GM12878 (cell line): ENCODE data around the gene SGSH. TPM values are rescaled to one million over a fixed set of nuclear protein-coding genes. Genes with fewer than 3 reads are reported as not detected.

ENCODE experiments used
- ASH2L ChIP-seq: fragments of 300-600, 200-600 bp; sonication (generic); IDR thresholded peaks from 2 replicates; pipeline ENCODE4 v1.6.1; 2017; ENCODE audit warnings: low read depth, mild to moderate bottlenecking, borderline replicate concordance
- CBX5 ChIP-seq: sonication (generic); IDR thresholded peaks from 2 replicates; pipeline ENCODE4 v1.6.1; 2016; ENCODE audit warnings: low read depth, moderate library complexity, mild to moderate bottlenecking, inconsistent platforms
- EP300 ChIP-seq, 2 experiments: fragments of 150-350 bp in 1 of 2; IDR thresholded peaks; 2 replicates each; pipeline ENCODE4 v1.6.1; 2011 to 2012; ENCODE audit warnings: low read depth in 2 of 2, low read length in 2 of 2, borderline replicate concordance in 1 of 2, improper control_type of control experiment in 1 of 2, inconsistent platforms in 1 of 2; ENCODE audit not compliant: control insufficient read depth in 1 of 2
- NBN ChIP-seq: fragments of 450-650 bp; IDR thresholded peaks from 2 replicates; pipeline ENCODE4 v1.6.1; 2016
- NFXL1 ChIP-seq: fragments of 450-650 bp; IDR thresholded peaks from 2 replicates; pipeline ENCODE4 v1.6.1; 2017; ENCODE audit warnings: antibody characterized with exemption, mild to moderate bottlenecking, borderline replicate concordance
- NRF1 ChIP-seq: conservative IDR thresholded peaks from 2 replicates; pipeline ENCODE4 v1.6.1; 2011; ENCODE audit warnings: mild to moderate bottlenecking, low read depth, low read length, improper control_type of control experiment
- SMAD1 ChIP-seq: fragments of 450-650 bp; IDR thresholded peaks from 2 replicates; pipeline ENCODE4 v1.6.1; 2018; ENCODE audit warnings: mild to moderate bottlenecking, low read depth; ENCODE audit not compliant: partially characterized antibody
- SMAD5 ChIP-seq: IDR thresholded peaks from 2 replicates; pipeline ENCODE4 v1.6.1; 2016; ENCODE audit warnings: antibody characterized with exemption, low read depth
- TCF7 ChIP-seq: IDR thresholded peaks from 2 replicates; pipeline ENCODE4 v1.6.1; 2014; ENCODE audit warnings: antibody characterized with exemption, borderline replicate concordance
- YY1 ChIP-seq: IDR thresholded peaks from 2 replicates; pipeline ENCODE4 v1.6.1; 2011; ENCODE audit warnings: low read depth, mild to moderate bottlenecking, low read length
- ZNF207 ChIP-seq: fragments of 450-650 bp; IDR thresholded peaks from 2 replicates; pipeline ENCODE4 v1.6.1; 2014; ENCODE audit warnings: antibody characterized with exemption, mild to moderate bottlenecking, borderline replicate concordance
- polyA plus RNA-seq, 11 experiments: library from polyadenylated mRNA; depleted of rRNA in 4 of 11; unstranded in 6 of 11; stranded (reverse) in 5 of 11; fragments of >200 nt; fragmentation: Nextera tagmentation in 4 of 11; fragmentation: Illumina TruSeq in 1 of 11; extraction: Ambion mirVana in 4 of 11; extraction: Trizol in 1 of 11; gene quantifications; 1 replicate in 1 of 11; 2 replicates in 10 of 11; pipeline versions ENCODE4 v1.2.1 to v1.2.3, GENCODE V29; 2011 to 2016; ENCODE audit warnings: inconsistent platforms in 2 of 11, missing spikeins in 2 of 11, low read depth in 1 of 11
- total RNA-seq, 4 experiments: library from RNA; depleted of rRNA in 3 of 4; stranded (reverse); fragments of >200 nt in 3 of 4; fragmentation: Illumina TruSeq in 1 of 4; extraction: Trizol in 1 of 4; gene quantifications; 2 replicates each; pipeline versions ENCODE4 v1.2.1 to v1.2.3, GENCODE V29; 2013 to 2021
- TF ChIP-seq, protein P1 (sequence below): fragments of 450-650 bp; IDR thresholded peaks from 2 replicates; pipeline ENCODE4 v1.6.1; 2018; ENCODE audit warnings: borderline replicate concordance, mild to moderate bottlenecking; ENCODE audit not compliant: partially characterized antibody
- TF ChIP-seq, protein P2 (sequence below): IDR thresholded peaks from 2 replicates; pipeline ENCODE4 v1.6.1; 2012; ENCODE audit warnings: mild to moderate bottlenecking, low read depth, low read length
- TF ChIP-seq, protein P3 (sequence below): IDR thresholded peaks from 2 replicates; pipeline ENCODE4 v1.6.1; 2011; ENCODE audit warnings: borderline replicate concordance, low read depth, mild to moderate bottlenecking, moderate library complexity, mixed read lengths, low read length; ENCODE audit not compliant: insufficient read depth; ENCODE audit errors: extremely low read length
- TF ChIP-seq, protein P4 (sequence below): IDR thresholded peaks from 2 replicates; pipeline ENCODE4 v1.6.1; 2011; ENCODE audit warnings: borderline replicate concordance, low read depth, mild to moderate bottlenecking, moderate library complexity, low read length; ENCODE audit not compliant: insufficient read depth, poor library complexity, severe bottlenecking
- TF ChIP-seq, protein P5 (sequence below): fragments of 450-650 bp; IDR thresholded peaks from 2 replicates; pipeline ENCODE4 v1.6.1; 2016; ENCODE audit warnings: mild to moderate bottlenecking

SGSH gene
- total and polyA plus RNA-seq, 10 of the 15 experiments (the other 5 are each of a cell fraction or from before 2014, with no cell fraction given), result 0.13 to 17.2 (median 6.0) TPM

DNA sequence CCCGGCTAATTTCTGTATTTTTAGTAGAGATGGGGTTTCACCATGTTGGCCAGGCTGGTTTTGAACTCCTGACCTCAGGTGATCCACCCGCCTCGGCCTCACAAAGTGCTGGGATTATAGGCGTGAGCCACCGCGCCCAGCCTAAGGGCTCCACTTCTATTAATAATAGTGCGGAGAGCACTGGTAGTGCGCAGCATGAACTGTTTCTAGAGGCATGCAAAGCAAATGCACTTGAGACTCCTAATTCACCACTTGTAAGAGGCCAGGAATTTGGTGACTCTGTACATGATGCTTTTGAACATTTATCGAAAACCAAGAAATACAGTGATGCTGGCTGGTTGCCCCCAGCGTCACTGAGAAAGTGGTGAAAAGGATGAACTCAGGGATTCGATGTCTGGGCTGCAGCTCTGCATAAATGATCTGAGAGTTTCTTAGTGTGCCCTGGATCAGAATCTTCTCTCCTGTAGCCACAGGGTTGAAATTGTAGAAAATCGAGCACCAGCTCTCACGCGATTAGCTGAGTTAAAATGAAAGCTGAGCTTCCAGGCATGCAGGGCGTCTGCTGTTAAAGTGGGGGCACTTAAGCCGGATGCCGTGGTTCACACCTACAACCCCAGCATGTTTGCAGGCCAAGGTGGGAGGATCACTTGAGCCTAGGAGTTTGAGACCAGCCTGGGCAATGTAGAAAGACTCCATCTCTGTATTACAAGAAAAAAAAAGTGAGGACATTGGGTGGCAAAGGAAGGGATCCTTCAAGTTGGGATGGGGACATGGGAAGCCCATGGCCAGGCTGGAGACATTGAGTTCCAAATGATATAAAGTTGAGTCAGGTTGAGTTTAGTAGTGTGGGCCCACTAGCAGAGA is 45.3 kb upstream of the SGSH start (continued):
- TF ChIP-seq, protein P1, sequence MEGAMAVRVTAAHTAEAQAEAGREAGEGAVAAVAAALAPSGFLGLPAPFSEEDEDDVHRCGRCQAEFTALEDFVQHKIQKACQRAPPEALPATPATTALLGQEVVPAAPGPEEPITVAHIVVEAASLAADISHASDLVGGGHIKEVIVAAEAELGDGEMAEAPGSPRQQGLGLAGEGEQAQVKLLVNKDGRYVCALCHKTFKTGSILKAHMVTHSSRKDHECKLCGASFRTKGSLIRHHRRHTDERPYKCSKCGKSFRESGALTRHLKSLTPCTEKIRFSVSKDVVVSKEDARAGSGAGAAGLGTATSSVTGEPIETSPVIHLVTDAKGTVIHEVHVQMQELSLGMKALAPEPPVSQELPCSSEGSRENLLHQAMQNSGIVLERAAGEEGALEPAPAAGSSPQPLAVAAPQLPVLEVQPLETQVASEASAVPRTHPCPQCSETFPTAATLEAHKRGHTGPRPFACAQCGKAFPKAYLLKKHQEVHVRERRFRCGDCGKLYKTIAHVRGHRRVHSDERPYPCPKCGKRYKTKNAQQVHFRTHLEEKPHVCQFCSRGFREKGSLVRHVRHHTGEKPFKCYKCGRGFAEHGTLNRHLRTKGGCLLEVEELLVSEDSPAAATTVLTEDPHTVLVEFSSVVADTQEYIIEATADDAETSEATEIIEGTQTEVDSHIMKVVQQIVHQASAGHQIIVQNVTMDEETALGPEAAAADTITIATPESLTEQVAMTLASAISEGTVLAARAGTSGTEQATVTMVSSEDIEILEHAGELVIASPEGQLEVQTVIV, result no peak
- TF ChIP-seq YY1 (peak; percentile 18; the same call in 1 of the 2 replicates), EP300 (IDR thresholded peaks at IDR 0.05; ENCODE audit: borderline replicate concordance in 1 of 2, control insufficient read depth in 1 of 2, low read depth in 2 of 2, low read length in 2 of 2) (peak; percentile 77 to 84), TCF7 (no peak), SMAD5 (no peak), NFXL1 (no peak), NBN (peak; percentile 53; the same call in 1 of the 2 replicates), SMAD1 (no peak), ASH2L (no peak), CBX5 (no peak), NRF1 (no peak), ZNF207 (no peak)
- TF ChIP-seq, protein P2, sequence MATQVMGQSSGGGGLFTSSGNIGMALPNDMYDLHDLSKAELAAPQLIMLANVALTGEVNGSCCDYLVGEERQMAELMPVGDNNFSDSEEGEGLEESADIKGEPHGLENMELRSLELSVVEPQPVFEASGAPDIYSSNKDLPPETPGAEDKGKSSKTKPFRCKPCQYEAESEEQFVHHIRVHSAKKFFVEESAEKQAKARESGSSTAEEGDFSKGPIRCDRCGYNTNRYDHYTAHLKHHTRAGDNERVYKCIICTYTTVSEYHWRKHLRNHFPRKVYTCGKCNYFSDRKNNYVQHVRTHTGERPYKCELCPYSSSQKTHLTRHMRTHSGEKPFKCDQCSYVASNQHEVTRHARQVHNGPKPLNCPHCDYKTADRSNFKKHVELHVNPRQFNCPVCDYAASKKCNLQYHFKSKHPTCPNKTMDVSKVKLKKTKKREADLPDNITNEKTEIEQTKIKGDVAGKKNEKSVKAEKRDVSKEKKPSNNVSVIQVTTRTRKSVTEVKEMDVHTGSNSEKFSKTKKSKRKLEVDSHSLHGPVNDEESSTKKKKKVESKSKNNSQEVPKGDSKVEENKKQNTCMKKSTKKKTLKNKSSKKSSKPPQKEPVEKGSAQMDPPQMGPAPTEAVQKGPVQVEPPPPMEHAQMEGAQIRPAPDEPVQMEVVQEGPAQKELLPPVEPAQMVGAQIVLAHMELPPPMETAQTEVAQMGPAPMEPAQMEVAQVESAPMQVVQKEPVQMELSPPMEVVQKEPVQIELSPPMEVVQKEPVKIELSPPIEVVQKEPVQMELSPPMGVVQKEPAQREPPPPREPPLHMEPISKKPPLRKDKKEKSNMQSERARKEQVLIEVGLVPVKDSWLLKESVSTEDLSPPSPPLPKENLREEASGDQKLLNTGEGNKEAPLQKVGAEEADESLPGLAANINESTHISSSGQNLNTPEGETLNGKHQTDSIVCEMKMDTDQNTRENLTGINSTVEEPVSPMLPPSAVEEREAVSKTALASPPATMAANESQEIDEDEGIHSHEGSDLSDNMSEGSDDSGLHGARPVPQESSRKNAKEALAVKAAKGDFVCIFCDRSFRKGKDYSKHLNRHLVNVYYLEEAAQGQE, result no peak
- TF ChIP-seq, protein P3, sequence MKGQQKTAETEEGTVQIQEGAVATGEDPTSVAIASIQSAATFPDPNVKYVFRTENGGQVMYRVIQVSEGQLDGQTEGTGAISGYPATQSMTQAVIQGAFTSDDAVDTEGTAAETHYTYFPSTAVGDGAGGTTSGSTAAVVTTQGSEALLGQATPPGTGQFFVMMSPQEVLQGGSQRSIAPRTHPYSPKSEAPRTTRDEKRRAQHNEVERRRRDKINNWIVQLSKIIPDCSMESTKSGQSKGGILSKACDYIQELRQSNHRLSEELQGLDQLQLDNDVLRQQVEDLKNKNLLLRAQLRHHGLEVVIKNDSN, result no peak
- TF ChIP-seq, protein P4, sequence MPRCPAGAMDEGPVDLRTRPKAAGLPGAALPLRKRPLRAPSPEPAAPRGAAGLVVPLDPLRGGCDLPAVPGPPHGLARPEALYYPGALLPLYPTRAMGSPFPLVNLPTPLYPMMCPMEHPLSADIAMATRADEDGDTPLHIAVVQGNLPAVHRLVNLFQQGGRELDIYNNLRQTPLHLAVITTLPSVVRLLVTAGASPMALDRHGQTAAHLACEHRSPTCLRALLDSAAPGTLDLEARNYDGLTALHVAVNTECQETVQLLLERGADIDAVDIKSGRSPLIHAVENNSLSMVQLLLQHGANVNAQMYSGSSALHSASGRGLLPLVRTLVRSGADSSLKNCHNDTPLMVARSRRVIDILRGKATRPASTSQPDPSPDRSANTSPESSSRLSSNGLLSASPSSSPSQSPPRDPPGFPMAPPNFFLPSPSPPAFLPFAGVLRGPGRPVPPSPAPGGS, result no peak
- TF ChIP-seq, protein P5, sequence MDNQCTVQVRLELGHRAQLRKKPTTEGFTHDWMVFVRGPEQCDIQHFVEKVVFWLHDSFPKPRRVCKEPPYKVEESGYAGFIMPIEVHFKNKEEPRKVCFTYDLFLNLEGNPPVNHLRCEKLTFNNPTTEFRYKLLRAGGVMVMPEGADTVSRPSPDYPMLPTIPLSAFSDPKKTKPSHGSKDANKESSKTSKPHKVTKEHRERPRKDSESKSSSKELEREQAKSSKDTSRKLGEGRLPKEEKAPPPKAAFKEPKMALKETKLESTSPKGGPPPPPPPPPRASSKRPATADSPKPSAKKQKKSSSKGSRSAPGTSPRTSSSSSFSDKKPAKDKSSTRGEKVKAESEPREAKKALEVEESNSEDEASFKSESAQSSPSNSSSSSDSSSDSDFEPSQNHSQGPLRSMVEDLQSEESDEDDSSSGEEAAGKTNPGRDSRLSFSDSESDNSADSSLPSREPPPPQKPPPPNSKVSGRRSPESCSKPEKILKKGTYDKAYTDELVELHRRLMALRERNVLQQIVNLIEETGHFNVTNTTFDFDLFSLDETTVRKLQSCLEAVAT, result peak; percentile 72; the same call in 1 of the 2 replicates
